ENCODE data around the gene MLPH.

GRCh38 chr2:237452861-237453260 is 34.2 kb upstream of the MLPH start:
- TF ChIP-seq CTCF (IDR thresholded peaks at IDR 0.05) (no peak), EZH2 (IDR thresholded peaks at IDR 0.05) (no peak), EZH2phosphoT487 (IDR thresholded peaks at IDR 0.05) (no peak)

Data from neural progenitor cell (in vitro differentiated cells).